Esophagus squamous epithelium (tissue), 4 donors: Measurements from ENCODE around the gene ZCCHC17.

Experiments used
- CTCF ChIP-seq, 6 experiments: fragments of 450-650 bp in 4 of 6; fragments of 200-600 bp in 2 of 6; sonication (generic) in 2 of 6; IDR thresholded peaks; one replicate each; pipeline ENCODE4 v1.5.1; 2016 to 2019; ENCODE audit warnings: antibody characterized with exemption in 6 of 6, mild to moderate bottlenecking in 4 of 6, moderate library complexity in 4 of 6
- POLR2A ChIP-seq, 4 donors: fragments of 450-650 bp; IDR thresholded peaks; one replicate each; pipeline ENCODE4 v1.6.1; 2017; ENCODE audit warnings: antibody characterized with exemption in 4 of 4, mild to moderate bottlenecking in 4 of 4, moderate library complexity in 3 of 4

DNA sequence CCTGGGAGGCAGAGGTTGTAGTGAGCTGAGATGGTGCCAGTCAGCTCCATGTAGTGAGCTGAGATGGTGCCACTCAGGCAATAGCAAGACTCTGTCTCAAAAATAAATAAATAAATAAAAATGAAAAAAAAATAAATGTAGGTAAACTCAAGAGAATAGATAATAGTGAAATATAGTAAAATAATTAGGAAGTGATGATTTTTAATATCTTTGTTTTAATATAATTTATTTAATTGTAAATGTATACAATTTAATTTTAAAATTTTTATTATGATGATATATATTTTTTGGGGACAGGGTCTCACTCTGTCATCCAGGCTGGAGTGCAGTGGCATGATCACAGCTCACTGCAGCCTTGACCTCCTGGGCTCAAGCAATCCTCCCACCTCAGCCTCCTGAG is 96.6 kb downstream of the ZCCHC17 start:
- TF ChIP-seq CTCF (IDR thresholded peaks at IDR 0.05) (no peak), POLR2A (IDR thresholded peaks at IDR 0.05) (no peak)
